Fibroblast of skin of scalp (primary cell): ENCODE results near the gene TRIM28.
A peak's percentile ranks its signal among the peaks of the same experiment; 100 is the strongest.

Source experiments
- DNase-seq: peaks from one replicate; pipeline ENCODE4 v3.0.0-alpha.2; 2013

The TRIM28 gene

DNA sequence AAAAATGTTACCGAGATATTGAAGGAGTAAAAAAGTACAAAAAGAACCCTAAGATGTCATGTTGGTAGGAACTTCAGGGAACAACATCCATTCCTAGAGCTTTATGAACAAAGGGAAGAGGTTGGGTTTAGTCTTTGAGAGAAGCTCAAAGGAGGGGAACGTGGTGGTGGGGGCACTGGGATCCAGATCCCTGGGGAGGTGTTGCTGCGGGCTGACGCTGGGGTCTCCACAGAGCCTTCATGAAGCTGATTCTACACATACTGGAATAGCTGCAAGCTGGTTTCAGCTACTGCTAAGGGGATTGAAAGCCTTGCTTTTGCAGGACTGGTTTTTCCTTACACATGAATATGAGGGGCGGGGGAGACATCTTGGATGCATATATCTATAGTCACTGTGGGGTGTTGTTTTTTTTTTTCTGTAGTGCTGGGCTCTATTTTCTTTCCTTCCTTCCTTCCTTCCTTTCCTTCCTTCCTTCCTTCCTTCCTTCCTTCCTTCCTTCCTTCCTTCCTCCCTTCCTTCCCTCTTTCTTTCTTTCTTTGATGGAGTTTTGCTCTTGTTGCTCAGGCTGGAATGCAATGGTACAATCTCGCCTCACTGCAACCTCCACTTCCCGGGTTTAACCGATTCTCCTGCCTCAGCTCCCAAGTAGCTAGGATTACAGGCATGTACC is 35.7 kb downstream of the TRIM28 start:
- DNase-seq, result no peak

DNA sequence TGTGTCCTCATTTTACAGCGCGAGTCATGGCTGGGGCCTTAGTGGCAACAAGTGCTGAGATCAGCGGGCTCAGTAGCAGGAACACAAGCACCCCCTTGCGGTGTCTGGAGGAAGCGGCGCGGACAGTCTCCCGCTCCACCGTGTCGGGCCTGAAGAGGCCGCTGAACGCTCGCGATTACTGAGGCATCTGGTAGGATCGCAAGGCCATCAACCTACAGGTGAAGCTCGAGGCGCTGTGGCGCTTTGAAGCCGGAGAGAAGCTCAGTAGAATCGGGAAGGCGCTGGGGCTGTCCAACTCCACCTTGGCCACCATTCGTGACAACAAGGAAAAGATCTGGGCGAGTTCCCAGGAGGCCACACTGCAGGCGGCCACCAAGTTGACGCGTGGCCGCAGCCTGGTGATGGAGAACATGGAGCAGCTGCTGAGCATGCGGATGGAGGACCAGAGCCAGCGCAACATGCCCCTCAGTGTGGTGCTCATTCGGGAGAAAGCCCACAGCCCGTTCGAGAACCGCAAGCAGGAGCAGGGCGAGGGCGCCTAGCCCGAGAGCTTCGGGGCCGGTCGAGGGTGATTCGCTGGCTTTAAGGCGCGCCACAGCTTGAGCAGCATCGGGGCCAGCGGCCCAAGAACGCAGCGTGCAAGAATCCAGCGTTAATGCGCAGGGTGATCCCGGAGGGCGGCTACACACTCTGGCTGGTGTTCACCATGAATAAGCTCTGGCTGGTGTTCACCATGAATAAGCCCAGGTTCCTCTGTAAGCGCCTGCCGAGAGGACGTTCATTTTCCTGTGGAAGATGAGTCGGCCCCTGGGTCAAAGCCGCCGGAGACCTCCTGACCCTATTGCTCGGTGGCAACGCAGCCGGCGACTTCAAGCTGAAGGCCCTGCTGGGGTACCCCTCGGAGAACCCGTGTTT is 37.6 kb downstream of the TRIM28 start:
- DNase-seq, result peak; percentile 86

DNA sequence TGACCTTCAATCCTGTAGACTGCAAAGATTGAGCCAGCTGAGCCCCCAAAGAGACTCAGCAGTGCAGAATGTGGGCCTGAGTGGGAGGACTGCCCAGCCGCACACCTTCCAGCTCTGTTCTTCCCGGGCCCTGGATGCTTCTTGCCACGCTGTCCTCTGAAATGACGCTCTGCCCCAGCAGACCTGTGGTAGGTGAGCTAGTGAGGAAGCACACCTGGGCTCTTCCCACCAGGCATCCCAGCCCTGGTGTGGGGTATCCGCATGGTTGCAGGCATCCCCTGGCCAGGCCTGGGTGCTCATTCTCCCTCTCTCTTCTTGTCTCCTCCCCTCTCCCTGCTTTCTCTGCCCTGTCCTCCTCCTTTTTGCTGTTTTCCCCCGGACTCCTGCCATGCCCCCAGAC is 39.1 kb downstream of the TRIM28 start:
- no peak for DNase-seq

DNA sequence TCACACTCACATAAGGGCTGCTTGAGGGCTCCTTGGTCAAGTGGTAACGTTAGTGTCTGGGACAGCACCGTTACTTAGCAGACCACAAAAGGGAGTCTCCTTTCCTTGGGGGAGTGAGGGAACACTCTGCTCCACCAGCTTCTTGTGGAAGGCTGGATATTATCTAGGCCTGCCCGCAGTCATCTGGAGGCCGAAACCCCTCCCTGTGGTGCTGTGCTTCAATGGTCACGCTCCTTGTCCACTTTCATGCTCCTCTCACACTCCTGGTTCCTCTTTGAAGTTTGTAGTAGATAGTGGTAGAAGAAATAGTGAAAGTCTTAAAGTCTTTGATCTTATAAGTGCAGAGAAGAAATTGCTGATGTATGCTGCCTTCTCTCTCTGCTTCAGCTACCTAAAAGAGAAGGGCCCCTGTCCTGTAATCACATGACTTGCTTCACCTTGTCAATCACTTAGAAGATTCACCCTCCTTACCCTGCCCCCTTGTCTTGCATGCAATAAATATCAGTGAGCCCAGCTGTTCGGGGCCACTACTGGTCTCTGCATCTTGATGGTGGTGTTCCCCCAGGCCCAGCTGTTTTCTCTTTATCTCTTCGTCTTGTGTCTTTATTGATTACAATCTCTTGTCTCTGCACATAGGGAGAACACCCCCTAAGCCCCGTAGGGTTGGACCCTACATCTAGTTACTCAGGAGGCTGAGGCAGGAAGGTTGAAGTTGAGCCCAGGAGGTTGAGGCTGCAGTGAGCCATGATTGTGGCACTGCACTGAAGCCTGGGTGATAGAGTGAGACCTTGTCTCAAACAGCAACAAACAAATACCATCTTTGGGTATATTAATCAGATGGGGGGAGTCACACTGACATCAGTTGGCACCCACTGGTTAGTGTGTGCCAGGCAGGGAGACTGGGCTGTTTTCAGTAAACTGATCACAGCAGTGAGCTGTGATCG is 40.9 kb downstream of the TRIM28 start:
- no peak for DNase-seq

DNA sequence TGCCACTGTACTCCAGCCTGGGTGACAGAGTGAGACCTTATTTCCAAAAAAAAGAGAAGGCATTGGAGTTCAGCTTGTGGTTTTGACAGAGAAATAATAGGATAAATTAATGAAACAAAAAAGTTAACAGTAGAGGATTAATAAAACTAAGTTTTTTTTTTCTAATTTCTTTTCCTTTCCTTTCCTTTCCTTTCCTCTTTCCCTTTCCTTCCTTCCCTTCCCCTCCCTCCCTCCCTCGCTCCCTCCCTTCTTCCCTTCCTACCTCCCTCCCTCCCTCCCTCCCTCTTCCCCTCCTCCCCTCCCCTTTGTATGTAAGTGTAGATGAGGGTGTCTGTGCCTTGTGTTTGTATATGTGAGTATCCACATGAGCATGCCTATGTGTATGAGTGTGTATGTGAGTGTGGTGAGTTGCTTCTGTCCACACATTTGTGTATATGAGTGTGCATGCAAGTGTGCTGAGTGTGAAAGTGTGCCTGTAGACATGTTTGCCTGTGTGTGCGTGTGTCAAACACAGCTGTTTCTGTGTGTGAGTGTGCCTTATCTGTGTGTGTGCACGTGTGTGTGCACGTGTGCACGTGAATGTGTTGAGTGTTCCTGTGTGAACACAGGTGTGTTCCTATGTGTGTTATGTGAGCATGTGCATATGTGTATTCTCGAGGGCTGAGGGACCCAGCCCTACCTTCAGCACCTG is 41.7 kb downstream of the TRIM28 start:
- DNase-seq, result no peak

DNA sequence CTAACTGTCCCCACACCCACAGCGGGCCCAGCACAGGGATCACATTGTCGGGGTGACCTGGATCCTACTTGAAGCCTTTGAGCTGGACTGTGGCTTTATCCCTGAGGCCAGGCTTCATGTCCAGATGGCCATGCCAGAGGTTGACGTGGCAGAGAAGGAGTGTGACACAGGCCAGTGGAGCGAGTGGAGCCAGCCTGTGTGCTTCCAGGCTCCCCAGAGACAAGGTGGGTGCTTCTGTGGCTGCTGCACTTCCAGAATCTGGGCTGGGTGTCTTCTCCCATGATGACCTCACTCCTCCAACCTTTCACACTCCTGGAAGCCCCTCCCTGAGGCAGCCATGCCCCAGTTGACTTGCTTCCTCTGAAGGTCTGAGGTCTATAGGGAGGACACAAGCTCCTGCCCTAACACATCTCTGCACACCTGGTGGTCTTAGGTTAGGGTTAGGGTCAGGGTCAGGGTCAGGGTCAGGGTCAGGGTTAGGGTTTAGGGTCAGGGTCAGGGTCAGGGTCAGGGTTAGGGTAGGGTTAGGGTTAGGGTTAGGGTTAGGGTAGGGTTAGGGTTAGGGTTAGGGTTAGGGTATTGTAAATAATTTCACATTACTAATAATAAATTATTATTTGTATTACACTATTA is 42.4 kb downstream of the TRIM28 start:
- DNase-seq, result no peak
